GM12878 (cell line): Measurements from ENCODE around the gene CTCFL. TPM values are rescaled to one million over a fixed set of nuclear protein-coding genes. Genes with fewer than 3 reads are reported as not detected.

Experiments used
- ATAC-seq: fragments of 200-7000 bp; cut with Tn5 transposase; 3 replicates; pipeline ENCODE4 v1.9.1; 2020; ENCODE audit warnings: mild to moderate bottlenecking, moderate library complexity
- BruUV-seq: library from RNA; stranded (reverse); fragments of 400-500 nt; replicated peaks from 2 replicates; lab custom pipeline; 2021; lab: Mats Ljungman, UMichigan
- CTCF ChIA-PET: fragments of 300-600 bp; sonication (Branson Sonifier 250); formaldehyde crosslinking; extraction: SDS; loops from one replicate; lab custom pipeline; 2021; ENCODE audit warnings: inconsistent platforms; lab: Yijun Ruan, JAX
- POLR2A ChIA-PET: fragments of 350-600 bp; formaldehyde crosslinking; extraction: SDS; loops from one replicate; lab custom pipeline; 2021; ENCODE audit warnings: inconsistent platforms; lab: Charles Lee
- RAD21 ChIA-PET: fragments of 300-600 bp; sonication (Branson Sonifier 250); formaldehyde crosslinking; loops from one replicate; lab custom pipeline; 2023; ENCODE audit warnings: antibody characterized with exemption; ENCODE audit not compliant: unreplicated experiment; lab: Charles Lee
- SMC1A ChIA-PET: fragments of 300-600 bp; sonication (Branson Sonifier 250); formaldehyde crosslinking; loops from one replicate; lab custom pipeline; 2023; ENCODE audit not compliant: unreplicated experiment, uncharacterized antibody; lab: Charles Lee
- DNase-seq: peaks from one replicate; pipeline ENCODE4 v3.0.0-alpha.2; 2011; ENCODE audit warnings: low read depth, low spot score
- FAIRE-seq: peaks from 3 replicates; lab custom pipeline; 2011; peaks lifted over from hg19 to GRCh38; lab: Jason Lieb, UNC
- H2AFZ ChIP-seq: 2 replicates; pipeline ENCODE4 v1.6.0; 2011; ENCODE audit warnings: low read depth, low read length, control low read depth; ENCODE audit not compliant: control insufficient read depth
- H3K27ac ChIP-seq: 2 replicates; pipeline ENCODE4 v1.5.1; 2011; ENCODE audit warnings: control low read depth; ENCODE audit not compliant: control insufficient read depth, insufficient read depth
- H3K27me3 ChIP-seq, 2 experiments: replicated peaks in 1 of 2; 2 replicates each; pipeline versions ENCODE4 v1.6.0 to v1.6.1; 2011; ENCODE audit warnings: low read length in 1 of 2; ENCODE audit not compliant: control insufficient read depth in 2 of 2, insufficient read depth in 2 of 2
- H3K36me3 ChIP-seq, 2 experiments: 2 replicates each; pipeline ENCODE4 v1.5.1; 2011; ENCODE audit warnings: low read length in 1 of 2; ENCODE audit not compliant: control insufficient read depth in 2 of 2, insufficient read depth in 2 of 2
- H3K4me1 ChIP-seq: 2 replicates; pipeline ENCODE4 v1.6.1; 2011; ENCODE audit warnings: mild to moderate bottlenecking, low read length, moderate library complexity, mixed read lengths; ENCODE audit not compliant: control insufficient read depth, insufficient read depth
- H3K4me2 ChIP-seq: 2 replicates; pipeline ENCODE4 v1.6.0; 2011; ENCODE audit warnings: control low read depth; ENCODE audit not compliant: control insufficient read depth, insufficient read depth
- H3K4me3 ChIP-seq: fragments of 200-600 bp; sonication (generic); 2 replicates; pipeline ENCODE4 v1.5.1; 2016
- H3K79me2 ChIP-seq: 2 replicates; pipeline ENCODE4 v1.6.0; 2011; ENCODE audit warnings: low read length; ENCODE audit not compliant: control insufficient read depth, insufficient read depth
- H3K9ac ChIP-seq: 2 replicates; pipeline ENCODE4 v1.8.0; 2011; ENCODE audit warnings: low read length, control low read depth, mixed read lengths; ENCODE audit not compliant: control insufficient read depth, insufficient read depth
- H3K9me3 ChIP-seq: replicated peaks from 3 replicates; pipeline ENCODE4 v1.5.1; 2011; ENCODE audit warnings: mild to moderate bottlenecking, low read length; ENCODE audit not compliant: control insufficient read depth, insufficient read depth
- H4K20me1 ChIP-seq: 2 replicates; pipeline ENCODE4 v1.6.0; 2011; ENCODE audit not compliant: control insufficient read depth, insufficient read depth
- CBX3 ChIP-seq: fragments of 200-600 bp; sonication (generic); IDR thresholded peaks from 2 replicates; pipeline ENCODE4 v1.6.1; 2016; ENCODE audit warnings: low read depth, borderline replicate concordance
- CHD1 ChIP-seq: IDR thresholded peaks from 2 replicates; pipeline ENCODE4 v1.6.1; 2012; ENCODE audit warnings: low read depth, low read length, improper control_type of control experiment
- HSF1 ChIP-seq: fragments of 150-350 bp; IDR thresholded peaks from 2 replicates; pipeline ENCODE4 v1.6.1; 2014; ENCODE audit warnings: mild to moderate bottlenecking, low read depth, low read length
- KLF5 ChIP-seq: fragments of 450-650 bp; IDR thresholded peaks from 2 replicates; pipeline ENCODE4 v1.6.1; 2014; ENCODE audit warnings: mild to moderate bottlenecking; ENCODE audit not compliant: partially characterized antibody
- LARP7 ChIP-seq: fragments of 450-650 bp; IDR thresholded peaks from 2 replicates; pipeline ENCODE4 v1.6.1; 2017; ENCODE audit warnings: mild to moderate bottlenecking
- MYB ChIP-seq: fragments of 150-350 bp; IDR thresholded peaks from 2 replicates; pipeline ENCODE4 v1.6.1; 2014; ENCODE audit warnings: mild to moderate bottlenecking, low read depth, low read length, borderline replicate concordance
- NKRF ChIP-seq: fragments of 450-650 bp; conservative IDR thresholded peaks from 2 replicates; pipeline ENCODE4 v1.6.1; 2017; ENCODE audit warnings: mild to moderate bottlenecking, moderate library complexity
- NR2C2 ChIP-seq: IDR thresholded peaks from 2 replicates; pipeline ENCODE4 v1.6.1; 2011; ENCODE audit warnings: borderline replicate concordance, low read depth; ENCODE audit not compliant: control insufficient read depth, insufficient read length
- NRF1 ChIP-seq: conservative IDR thresholded peaks from 2 replicates; pipeline ENCODE4 v1.6.1; 2011; ENCODE audit warnings: mild to moderate bottlenecking, low read depth, low read length, improper control_type of control experiment
- PAX8 ChIP-seq: fragments of 450-650 bp; IDR thresholded peaks from 2 replicates; pipeline ENCODE4 v1.6.1; 2017; ENCODE audit warnings: mild to moderate bottlenecking, moderate library complexity
- POU2F2 ChIP-seq: IDR thresholded peaks from 3 replicates; pipeline ENCODE4 v1.6.1; 2011; ENCODE audit warnings: low read depth, mild to moderate bottlenecking, low read length, borderline replicate concordance
- PRDM15 ChIP-seq: fragments of 450-650 bp; formaldehyde crosslinking; IDR thresholded peaks from 2 replicates; pipeline ENCODE4 v1.4.0; 2020; ENCODE audit warnings: mild to moderate bottlenecking, moderate library complexity
- SMC3 ChIP-seq: IDR thresholded peaks from 2 replicates; pipeline ENCODE4 v1.6.1; 2011; ENCODE audit warnings: low read length, improper control_type of control experiment, borderline replicate concordance
- SP1 ChIP-seq: IDR thresholded peaks from one replicate; pipeline ENCODE4 v1.6.1; 2011; ENCODE audit warnings: low read depth, low read length
- SREBF2 ChIP-seq: IDR thresholded peaks from 2 replicates; pipeline ENCODE4 v1.6.1; 2012; ENCODE audit warnings: mild to moderate bottlenecking, low read length
- WGBS: methylation state at CpG from one replicate; pipeline ENCODE4 v1.1.6; 2016; ENCODE audit warnings: low lambda C conversion rate; ENCODE audit not compliant: insufficient replicate concordance, insufficient coverage; ENCODE audit errors: missing lambda C conversion rate; 5-methylcytosine and 5-hydroxymethylcytosine counted together
- in situ Hi-C: fragments of 300-500 bp; cut with MboI; formaldehyde crosslinking; loops from 9 replicates; pipeline ENCODE4 v1.14.3; 2018; ENCODE audit warnings: mixed read lengths
- intact Hi-C: fragments of 100-400 bp; cut with micrococcal nuclease; formaldehyde crosslinking; loops from one replicate; pipeline ENCODE4 v1.14.2; 2022; ENCODE audit not compliant: unreplicated experiment
- polyA plus RNA-seq, 11 experiments: library from polyadenylated mRNA; depleted of rRNA in 4 of 11; unstranded in 6 of 11; stranded (reverse) in 5 of 11; fragments of >200 nt; fragmentation: Nextera tagmentation in 4 of 11; fragmentation: Illumina TruSeq in 1 of 11; extraction: Ambion mirVana in 4 of 11; extraction: Trizol in 1 of 11; gene quantifications; 1 replicate in 1 of 11; 2 replicates in 10 of 11; pipeline versions ENCODE4 v1.2.1 to v1.2.3, GENCODE V29; 2011 to 2016; ENCODE audit warnings: inconsistent platforms in 2 of 11, missing spikeins in 2 of 11, low read depth in 1 of 11
- total RNA-seq, 4 experiments: library from RNA; depleted of rRNA in 3 of 4; stranded (reverse); fragments of >200 nt in 3 of 4; fragmentation: Illumina TruSeq in 1 of 4; extraction: Trizol in 1 of 4; gene quantifications; 2 replicates each; pipeline versions ENCODE4 v1.2.1 to v1.2.3, GENCODE V29; 2013 to 2021

Gene CTCFL
- total and polyA plus RNA-seq, 10 of the 15 experiments (the other 5 are each of a cell fraction or from before 2014, with no cell fraction given), result 0.06 to 0.20 (median 0.11) TPM; not detected in 4

GRCh38 chr20:57568088-57568896 lies 43.4 kb upstream of the CTCFL start:
- H3K27ac ChIP-seq, result no peak overlapping the region
- H3K79me2 ChIP-seq, result no peaks in the 10 kb centered on the region
- DNase-seq, result no peak
- no peak overlapping the region for H2AFZ ChIP-seq
- intact Hi-C loops (no loop called here), in situ Hi-C loops (no loop called here)
- no TSS peak for BruUV-seq
- no peaks in the 10 kb centered on the region for H4K20me1 ChIP-seq
- no peaks in the 10 kb centered on the region for H3K9me3 ChIP-seq
- H3K36me3 ChIP-seq, result no peaks in the 10 kb centered on the region
- peaks cover 0 to 6% of the 10 kb centered on the region in 2 experiments; a peak in 3 of 4 replicates for H3K27me3 ChIP-seq
- ChIA-PET RAD21 (no interaction called here), POLR2A (no interaction called here), CTCF (no interaction called here), SMC1A (no interaction called here)
- WGBS, result 11% methylated on average over 13 of the region's 13 CpGs
- ATAC-seq, result no peak
- no peak overlapping the region for H3K9ac ChIP-seq
- no peak for TF ChIP-seq SMC3
- no peak for TF ChIP-seq NR2C2
- TF ChIP-seq NRF1, result no peak
- TF ChIP-seq SP1, result no peak
- no peak for TF ChIP-seq MYB
- no peak for TF ChIP-seq PAX8
- TF ChIP-seq CHD1, result no peak
- no peak for TF ChIP-seq KLF5
- TF ChIP-seq PRDM15 (CRISPR knock-in tag), result no peak
- no peak for TF ChIP-seq POU2F2
- TF ChIP-seq NKRF, result no peak
- no peak for TF ChIP-seq SREBF2
- no peak for TF ChIP-seq CBX3
- no peak for TF ChIP-seq LARP7
- TF ChIP-seq HSF1, result no peak
- H3K4me3 ChIP-seq, result no peak overlapping the region
- no peaks in the 10 kb centered on the region for H3K4me1 ChIP-seq
- no peak overlapping the region for H3K4me2 ChIP-seq
- FAIRE-seq, result no peak
